SU-DHL-6 (cell line): Measurements from ENCODE around the gene EEF1A2.

Source experiments
- CTCF ChIP-seq: fragments of 200-600 bp; sonication (generic); IDR thresholded peaks from one replicate; pipeline ENCODE4 v1.5.1; 2017; ENCODE audit warnings: antibody characterized with exemption, mild to moderate bottlenecking, low read length, moderate library complexity; ENCODE audit not compliant: insufficient read depth, poor library complexity, severe bottlenecking
- EZH2phosphoT487 ChIP-seq: fragments of 200-600 bp; sonication (generic), shearing (Covaris generic); conservative IDR thresholded peaks from 2 replicates; pipeline ENCODE4 v1.6.1; 2018; ENCODE audit warnings: mild to moderate bottlenecking, antibody characterized with exemption, low read length, moderate library complexity, mixed read lengths

- no peak for TF ChIP-seq CTCF
- no peak for TF ChIP-seq EZH2phosphoT487
Measured at GRCh38 chr20:63546956-63547724, 48.3 kb upstream of the EEF1A2 start.
